Mesendoderm (in vitro differentiated cells): Measurements from ENCODE around the gene FAM177A1.
A peak's percentile ranks its signal among the peaks of the same experiment; 100 is the strongest.
"Not testable (repeated sequence)": the region's sequence is repeated elsewhere in the genome, so short reads cannot be mapped to it uniquely, and the experiment has no call there.

Experiments
- DNase-seq: peaks from one replicate; pipeline ENCODE4 v3.0.0; 2013
- H2AK5ac ChIP-seq: 2 replicates; pipeline ENCODE4 v1.6.1; 2013; ENCODE audit warnings: low read length, inconsistent platforms
- H2BK120ac ChIP-seq: 2 replicates; pipeline ENCODE4 v1.6.1; 2013; ENCODE audit warnings: low read depth, mild to moderate bottlenecking, low read length, moderate library complexity, mixed read lengths
- H2BK15ac ChIP-seq: replicated peaks from 2 replicates; pipeline ENCODE4 v1.6.1; 2013; ENCODE audit warnings: low read depth, mild to moderate bottlenecking, moderate library complexity
- H2BK5ac ChIP-seq: 2 replicates; pipeline ENCODE4 v1.6.1; 2013; ENCODE audit warnings: low read length, inconsistent platforms
- H3K18ac ChIP-seq: 2 replicates; pipeline ENCODE4 v1.6.1; 2013; ENCODE audit warnings: mild to moderate bottlenecking, low read length, mixed read lengths
- H3K23ac ChIP-seq: one replicate; pipeline ENCODE4 v1.6.1; 2013; ENCODE audit warnings: low read length
- H3K27ac ChIP-seq: 2 replicates; pipeline ENCODE4 v1.5.1; 2013; ENCODE audit warnings: low read depth, mild to moderate bottlenecking, inconsistent platforms, low read length, moderate library complexity
- H3K27me3 ChIP-seq: 2 replicates; pipeline ENCODE4 v1.6.1; 2013; ENCODE audit warnings: low read length, control low read depth, mild to moderate bottlenecking, inconsistent platforms; ENCODE audit not compliant: insufficient read depth, poor library complexity
- H3K36me3 ChIP-seq: 2 replicates; pipeline ENCODE4 v1.6.1; 2013; ENCODE audit warnings: low read length, inconsistent platforms; ENCODE audit not compliant: control insufficient read depth, insufficient read depth
- H3K4ac ChIP-seq: one replicate; pipeline ENCODE4 v1.6.1; 2013; ENCODE audit warnings: low read depth, mild to moderate bottlenecking, low read length, moderate library complexity
- H3K4me1 ChIP-seq: 2 replicates; pipeline ENCODE4 v1.6.1; 2013; ENCODE audit warnings: low read depth, low read length, inconsistent platforms; ENCODE audit not compliant: control insufficient read depth
- H3K4me2 ChIP-seq: 2 replicates; pipeline ENCODE4 v1.6.1; 2013; ENCODE audit warnings: low read length
- H3K4me3 ChIP-seq: 2 replicates; pipeline ENCODE4 v1.5.1; 2013; ENCODE audit warnings: mild to moderate bottlenecking, low read length
- H3K56ac ChIP-seq: one replicate; pipeline ENCODE4 v1.6.1; 2013; ENCODE audit warnings: low read length
- H3K79me1 ChIP-seq: 2 replicates; pipeline ENCODE4 v1.6.1; 2013; ENCODE audit warnings: low read length, inconsistent platforms
- H3K79me2 ChIP-seq: 2 replicates; pipeline ENCODE4 v1.6.1; 2013; ENCODE audit warnings: mild to moderate bottlenecking, low read length; ENCODE audit not compliant: control insufficient read depth, insufficient read depth
- H3K9ac ChIP-seq: 2 replicates; pipeline ENCODE4 v1.6.1; 2013; ENCODE audit warnings: low read length, inconsistent platforms
- H4K5ac ChIP-seq: one replicate; pipeline ENCODE4 v1.6.1; 2013; ENCODE audit warnings: low read length
- H4K8ac ChIP-seq: one replicate; pipeline ENCODE4 v1.6.1; 2013; ENCODE audit warnings: low read depth, mild to moderate bottlenecking, control low read depth, low read length, moderate library complexity
- WGBS: extraction: QIAGEN DNeasy Blood & Tissue Kit; methylation state at CpG from one replicate; pipeline ENCODE4 v1.1.7; 2013; ENCODE audit warnings: low lambda C conversion rate, missing lambda C conversion rate; ENCODE audit not compliant: insufficient coverage; ENCODE audit errors: extremely low coverage; 5-methylcytosine and 5-hydroxymethylcytosine counted together

FAM177A1 gene

GRCh38 chr14:35016568-35016967 lies 29.5 kb upstream of the FAM177A1 start:
- Histone ChIP-seq H3K4ac (no peak overlapping the region), H3K56ac (no peak overlapping the region), H4K5ac (no peak overlapping the region), H3K9ac (no peak overlapping the region), H3K4me3 (no peak overlapping the region), H3K36me3 (peaks cover 1% of the 10 kb centered on the region), H2BK120ac (no peak overlapping the region), H3K27me3 (no peaks in the 10 kb centered on the region), H3K4me1 (no peaks in the 10 kb centered on the region), H2AK5ac (no peak overlapping the region), H3K4me2 (no peak overlapping the region), H3K18ac (no peak overlapping the region), H4K8ac (no peak overlapping the region), H3K79me1 (no peaks in the 10 kb centered on the region), H2BK5ac (no peak overlapping the region), H3K79me2 (no peaks in the 10 kb centered on the region), H3K27ac (no peak overlapping the region), H3K23ac (no peak overlapping the region), H2BK15ac (no peak overlapping the region)
- WGBS = no CpG with 5 or more reads among the region's 1 CpG
- no peak for DNase-seq

GRCh38 chr14:35020713-35021112 lies 25.4 kb upstream of the FAM177A1 start:
- peaks cover 1% of the 10 kb centered on the region for H3K36me3 ChIP-seq
- H3K4ac ChIP-seq = no peak overlapping the region
- H3K27me3 ChIP-seq = no peaks in the 10 kb centered on the region
- H3K4me1 ChIP-seq = no peaks in the 10 kb centered on the region
- H3K18ac ChIP-seq = no peak overlapping the region
- WGBS = 100% methylated on average over 1 of the region's 4 CpGs
- no peak overlapping the region for H2BK15ac ChIP-seq
- H3K4me3 ChIP-seq = no peak overlapping the region
- no peak overlapping the region for H3K23ac ChIP-seq
- H4K5ac ChIP-seq = no peak overlapping the region
- H3K9ac ChIP-seq = no peak overlapping the region
- no peak overlapping the region for H3K56ac ChIP-seq
- no peak overlapping the region for H4K8ac ChIP-seq
- DNase-seq = no peak
- no peak overlapping the region for H2BK5ac ChIP-seq
- no peak overlapping the region for H3K4me2 ChIP-seq
- H3K79me1 ChIP-seq = no peaks in the 10 kb centered on the region
- no peaks in the 10 kb centered on the region for H3K79me2 ChIP-seq
- no peak overlapping the region for H3K27ac ChIP-seq
- H2BK120ac ChIP-seq = no peak overlapping the region
- H2AK5ac ChIP-seq = no peak overlapping the region

- H4K8ac ChIP-seq = no peak overlapping the region
- no peaks in the 10 kb centered on the region for H3K36me3 ChIP-seq
- H3K23ac ChIP-seq = no peak overlapping the region
- no peak overlapping the region for H2BK15ac ChIP-seq
- H3K4me2 ChIP-seq = no peak overlapping the region
- H3K56ac ChIP-seq = no peak overlapping the region
- H3K4me3 ChIP-seq = no peak overlapping the region
- no peaks in the 10 kb centered on the region for H3K4me1 ChIP-seq
- H3K79me1 ChIP-seq = no peaks in the 10 kb centered on the region
- H3K9ac ChIP-seq = no peak overlapping the region
- WGBS = no CpG with 5 or more reads among the region's 2 CpGs
- no peak overlapping the region for H2BK5ac ChIP-seq
- H3K4ac ChIP-seq = no peak overlapping the region
- H3K27me3 ChIP-seq = no peaks in the 10 kb centered on the region
- no peak for DNase-seq
- no peaks in the 10 kb centered on the region for H3K79me2 ChIP-seq
- no peak overlapping the region for H2AK5ac ChIP-seq
- no peak overlapping the region for H4K5ac ChIP-seq
- no peak overlapping the region for H3K18ac ChIP-seq
- no peak overlapping the region for H2BK120ac ChIP-seq
- no peak overlapping the region for H3K27ac ChIP-seq
These were observed 17.6 kb upstream of the FAM177A1 start for GRCh38 chr14:35028435-35028834.

GRCh38 chr14:35032562-35032961 lies 13.5 kb upstream of the FAM177A1 start:
- no peak overlapping the region for H3K4me3 ChIP-seq
- no peak overlapping the region for H2BK120ac ChIP-seq
- no peak overlapping the region for H3K4me2 ChIP-seq
- no peak overlapping the region for H3K4ac ChIP-seq
- H3K36me3 ChIP-seq = no peaks in the 10 kb centered on the region
- no peak overlapping the region for H2AK5ac ChIP-seq
- H3K27ac ChIP-seq = no peak overlapping the region
- H4K8ac ChIP-seq = no peak overlapping the region
- H3K9ac ChIP-seq = no peak overlapping the region
- no peaks in the 10 kb centered on the region for H3K79me1 ChIP-seq
- H3K56ac ChIP-seq = no peak overlapping the region
- no peak overlapping the region for H3K18ac ChIP-seq
- no peaks in the 10 kb centered on the region for H3K4me1 ChIP-seq
- no CpG with 5 or more reads among the region's 2 CpGs for WGBS
- no peak overlapping the region for H2BK15ac ChIP-seq
- H3K27me3 ChIP-seq = no peaks in the 10 kb centered on the region
- H2BK5ac ChIP-seq = no peak overlapping the region
- no peak overlapping the region for H4K5ac ChIP-seq
- H3K79me2 ChIP-seq = no peaks in the 10 kb centered on the region
- no peak for DNase-seq
- H3K23ac ChIP-seq = no peak overlapping the region

- Histone ChIP-seq H3K27me3 (no peaks in the 10 kb centered on the region), H3K4me2 (no peak overlapping the region), H2BK15ac (no peak overlapping the region), H3K4me3 (no peak overlapping the region), H3K23ac (no peak overlapping the region), H4K8ac (no peak overlapping the region), H3K79me2 (no peaks in the 10 kb centered on the region), H2BK120ac (no peak overlapping the region), H2BK5ac (no peak overlapping the region), H4K5ac (no peak overlapping the region), H3K56ac (no peak overlapping the region), H3K36me3 (no peaks in the 10 kb centered on the region), H3K79me1 (no peaks in the 10 kb centered on the region), H2AK5ac (no peak overlapping the region), H3K18ac (no peak overlapping the region), H3K4ac (no peak overlapping the region), H3K9ac (no peak overlapping the region), H3K27ac (no peak overlapping the region), H3K4me1 (no peaks in the 10 kb centered on the region)
- no CpG with 5 or more reads among the region's 5 CpGs for WGBS
- peak; percentile 30 for DNase-seq
These were observed 11.6 kb upstream of the FAM177A1 start for GRCh38 chr14:35034440-35034833.

DNA sequence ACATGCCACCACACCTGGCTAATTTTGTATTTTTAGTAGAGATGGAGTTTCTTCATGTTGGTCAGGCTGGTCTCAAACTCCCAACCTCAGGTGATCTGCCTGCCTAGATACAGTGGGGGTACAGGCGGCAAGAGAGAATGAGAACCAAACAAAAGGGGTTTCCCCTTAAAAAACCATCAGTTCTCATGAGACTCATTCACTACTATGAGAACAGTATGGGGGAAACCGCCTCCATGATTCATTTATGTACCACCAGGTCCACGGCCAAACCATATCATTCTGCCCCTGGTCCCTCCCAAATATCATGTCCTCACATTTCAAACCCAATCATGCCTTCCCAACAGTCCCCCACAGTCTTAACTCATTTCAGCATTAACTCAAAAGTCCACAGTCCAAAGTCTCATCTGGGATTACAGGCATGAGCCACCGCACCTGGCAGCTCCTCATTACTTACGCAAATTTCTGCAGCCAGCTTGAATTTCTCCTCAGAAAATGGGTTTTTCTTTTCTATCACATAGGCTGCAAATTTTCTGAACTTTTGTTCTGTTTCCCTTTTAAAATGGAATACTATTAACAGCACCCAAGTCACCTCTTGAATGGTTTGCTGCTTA lies 11.0 kb upstream of the FAM177A1 start:
- H4K8ac ChIP-seq, H3K23ac ChIP-seq, DNase-seq, H3K27me3 ChIP-seq, H3K56ac ChIP-seq, H3K4me1 ChIP-seq, H2BK5ac ChIP-seq, H2BK15ac ChIP-seq, H3K79me1 ChIP-seq, H3K4me3 ChIP-seq, H3K4me2 ChIP-seq, H3K18ac ChIP-seq, H3K79me2 ChIP-seq, H2AK5ac ChIP-seq, H3K27ac ChIP-seq, H4K5ac ChIP-seq, H3K4ac ChIP-seq, H3K9ac ChIP-seq, H2BK120ac ChIP-seq, H3K36me3 ChIP-seq: not testable (repeated sequence)
- no CpG with 5 or more reads among the region's 5 CpGs for WGBS
